GDM1 (cell line): Measurements from ENCODE around the gene NXPE4.
"Not testable (repeated sequence)": the region's sequence is repeated elsewhere in the genome, so short reads cannot be mapped to it uniquely, and the experiment has no call there.

Experiments used
- DNase-seq: peaks from one replicate; lab custom pipeline; 2025; lab: John Stamatoyannopoulos, UW

The NXPE4 gene

DNA sequence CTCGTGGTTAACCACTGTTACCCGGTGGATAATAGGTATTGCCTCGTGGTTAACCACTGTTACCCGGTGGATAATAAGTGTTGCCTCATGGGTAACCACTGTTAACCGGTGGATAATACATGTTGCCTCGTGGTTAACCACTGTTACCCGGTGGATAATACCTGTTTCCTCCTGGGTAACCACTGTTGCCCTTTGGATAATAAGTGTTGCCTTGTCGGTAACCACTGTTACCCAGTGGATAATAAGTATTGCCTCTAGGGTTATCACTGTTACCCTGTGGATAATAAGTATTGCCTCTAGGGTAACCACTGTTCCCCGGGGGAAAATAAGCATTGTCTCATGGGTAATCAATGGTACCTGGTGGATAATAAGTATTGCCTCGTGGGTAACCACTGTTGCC is 15.0 kb upstream of the NXPE4 start:
- DNase-seq = no peak

DNA sequence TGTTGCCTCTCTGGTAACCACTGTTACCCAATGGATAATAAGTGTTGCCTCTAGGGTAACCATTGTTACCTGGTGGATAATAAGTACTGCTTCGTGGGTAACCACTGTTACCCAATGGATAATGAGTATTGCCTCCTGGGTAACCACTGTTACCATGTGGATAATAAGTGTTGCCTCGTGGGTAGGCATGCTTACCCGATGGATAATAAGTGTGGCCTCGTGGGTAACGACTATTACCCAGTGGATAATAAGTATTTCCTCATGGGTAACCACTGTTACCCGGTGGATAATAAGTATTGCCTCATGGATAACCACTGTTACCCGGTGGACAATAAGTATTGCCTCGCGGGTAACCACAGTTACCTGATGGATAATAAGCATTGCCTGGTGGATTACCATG is 13.8 kb upstream of the NXPE4 start:
- no peak for DNase-seq

DNA sequence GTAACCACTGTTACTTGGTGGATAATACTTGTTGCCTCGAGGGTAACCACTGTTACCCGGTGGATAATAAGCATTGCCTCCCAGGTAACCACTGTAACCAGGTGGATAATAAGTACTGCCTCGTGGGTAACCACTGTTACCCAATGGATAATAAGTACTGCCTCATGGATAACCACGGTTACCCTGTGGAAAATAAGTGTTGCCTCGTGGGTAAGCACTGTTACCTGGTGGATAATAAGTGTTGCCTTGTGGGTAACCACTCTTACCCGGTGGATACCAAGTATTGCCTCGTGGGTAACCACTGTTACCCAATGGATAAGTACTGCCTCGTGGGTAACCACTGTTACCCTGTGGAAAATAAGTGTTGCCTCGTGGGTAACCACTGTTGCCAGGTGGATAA is 13.0 kb upstream of the NXPE4 start:
- not testable (repeated sequence) for DNase-seq

DNA sequence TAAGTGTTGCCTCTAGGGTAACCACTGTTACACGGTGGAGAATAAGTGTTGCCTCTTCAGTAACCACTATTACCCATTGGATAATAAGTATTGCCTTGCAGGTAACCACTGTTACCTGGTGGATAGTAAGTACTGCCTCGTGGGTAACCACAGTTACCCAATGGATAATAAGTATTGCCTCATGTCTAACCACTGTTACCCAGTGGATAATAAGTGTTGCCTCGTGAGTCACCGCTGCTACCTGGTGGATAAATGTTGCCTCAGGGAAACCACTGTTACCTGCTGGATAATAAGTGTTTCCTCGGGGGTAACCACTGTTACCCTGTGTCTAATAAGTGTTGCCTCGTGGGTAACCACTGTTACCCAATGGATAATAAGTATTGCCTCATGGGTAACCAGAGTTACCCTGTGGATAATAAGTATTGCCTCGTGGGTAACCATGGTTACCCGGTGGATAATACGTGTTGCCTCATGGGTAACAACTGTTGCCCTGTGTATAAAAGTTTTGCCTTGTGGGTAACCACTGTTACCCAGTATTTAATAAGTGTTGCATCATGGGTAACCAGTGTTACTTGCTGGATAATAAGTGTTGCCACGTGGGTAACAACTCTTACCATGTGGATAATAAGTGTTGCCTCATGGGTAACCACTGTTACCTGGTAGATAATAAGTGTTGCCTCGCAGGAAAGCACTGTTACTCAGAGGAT is 12.3 kb upstream of the NXPE4 start:
- no peak for DNase-seq

DNA sequence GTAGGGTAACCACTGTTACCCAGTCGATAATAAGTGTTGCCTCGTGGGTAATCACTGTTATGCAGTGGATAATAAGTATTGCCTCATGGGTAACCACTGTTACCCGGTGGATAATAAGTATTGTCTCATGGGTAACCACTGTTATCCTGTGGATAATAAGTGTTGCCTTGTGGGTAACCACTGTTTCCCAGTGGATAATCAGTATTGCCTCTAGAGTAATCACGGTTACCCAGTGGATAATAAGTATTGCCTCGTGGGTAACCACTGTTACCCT is 11.2 kb upstream of the NXPE4 start:
- DNase-seq = not testable (repeated sequence)

DNA sequence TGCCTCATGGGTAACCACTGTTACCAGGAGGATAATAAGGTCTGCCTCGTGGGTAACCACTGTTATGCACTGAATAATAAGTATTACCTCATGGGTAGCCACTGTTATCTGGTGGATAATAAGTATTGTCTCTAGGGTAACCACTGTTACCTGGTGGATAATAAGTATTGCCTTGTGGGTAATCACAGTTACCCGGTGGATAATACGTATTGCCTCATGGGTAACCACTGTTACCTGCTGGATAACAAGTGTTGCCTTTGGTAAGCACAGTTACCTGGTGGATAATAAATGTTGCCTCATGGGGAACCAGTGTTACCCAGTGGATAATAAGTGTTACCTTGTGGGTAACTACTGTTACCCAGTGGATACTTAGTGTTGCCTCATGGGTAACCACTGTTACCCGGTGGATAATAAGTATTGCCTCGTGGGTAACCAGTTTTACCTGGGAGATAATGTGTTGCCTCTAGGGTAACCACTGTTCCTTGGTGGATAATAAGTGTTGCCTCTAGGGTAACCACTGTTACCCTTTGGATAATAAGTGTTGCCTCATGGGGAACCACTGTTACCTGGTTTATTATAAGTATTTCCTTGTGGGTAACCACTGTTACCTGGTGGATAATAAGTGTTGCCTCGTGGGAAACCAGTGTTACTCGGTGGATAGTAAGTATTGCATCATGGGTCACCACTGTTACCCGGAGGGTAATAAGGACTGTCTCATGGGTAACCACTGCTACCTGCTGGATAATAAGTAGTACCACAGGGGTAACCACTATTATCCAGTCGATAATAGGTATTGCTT is 10.6 kb upstream of the NXPE4 start:
- no peak for DNase-seq

DNA sequence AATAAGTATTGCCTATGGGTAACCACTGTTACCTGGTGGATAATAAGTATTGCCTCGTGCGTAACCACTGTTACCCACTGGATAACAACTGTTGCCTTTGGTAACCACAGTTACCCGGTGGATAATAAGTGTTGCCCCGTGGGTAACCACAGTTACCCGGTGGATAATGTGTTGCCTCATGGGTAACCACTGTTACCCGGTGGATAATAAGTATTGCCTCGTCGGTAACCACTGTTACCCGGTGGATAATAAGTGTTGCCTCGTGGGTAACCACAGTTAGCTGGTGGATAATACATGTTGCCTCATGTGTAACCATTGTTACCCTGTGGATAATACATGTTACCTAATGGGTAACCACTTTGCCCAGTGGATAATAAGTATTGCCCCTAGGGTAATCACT is 9.8 kb upstream of the NXPE4 start:
- no peak for DNase-seq

DNA sequence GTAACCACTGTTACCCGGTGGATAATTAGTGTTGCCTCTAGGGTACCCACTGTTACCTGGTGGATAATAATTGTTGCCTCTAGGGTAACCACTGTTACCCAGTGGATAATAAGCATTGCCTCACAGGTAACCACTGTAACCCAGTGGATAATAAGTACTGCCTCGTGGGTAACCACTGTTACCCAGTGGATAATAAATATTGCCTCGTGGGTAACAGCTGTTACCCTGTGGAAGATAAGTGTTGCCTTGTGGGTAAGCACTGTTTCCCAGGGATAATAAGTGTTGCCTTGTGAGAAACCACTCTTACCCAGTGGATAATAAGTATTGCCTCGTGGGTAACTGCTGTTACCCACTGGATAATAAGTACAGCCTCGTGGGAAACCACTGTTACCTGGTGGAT is 9.3 kb upstream of the NXPE4 start:
- DNase-seq = no peak

DNA sequence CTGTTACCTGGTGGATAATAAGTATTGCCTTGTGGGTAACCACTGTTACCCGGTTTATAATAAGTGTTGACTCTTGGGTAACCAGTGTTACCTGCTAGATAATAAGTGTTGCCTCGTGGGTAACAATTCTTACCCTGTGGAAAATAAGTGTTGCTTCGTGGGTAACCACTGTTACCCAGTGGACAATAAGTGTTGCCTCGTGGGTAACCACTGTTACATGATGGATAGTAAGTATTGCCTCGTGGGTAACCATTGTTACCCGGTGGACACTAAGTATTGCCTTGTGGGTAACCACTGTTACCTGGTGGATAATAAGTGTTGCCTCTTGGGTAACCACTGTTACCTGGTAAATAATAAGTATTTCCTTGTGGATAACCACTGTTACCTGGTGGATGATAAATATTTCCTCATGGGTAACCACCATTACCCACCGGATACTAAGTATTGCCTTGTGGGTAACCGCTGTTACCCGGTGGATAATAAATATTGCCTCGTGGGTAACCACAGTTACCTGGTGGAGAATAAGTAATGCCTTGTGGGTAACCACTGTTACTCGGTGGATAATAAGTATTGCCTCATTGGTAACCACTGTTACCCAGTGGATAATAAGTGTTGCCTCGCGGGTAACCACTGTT is 8.7 kb upstream of the NXPE4 start:
- no peak for DNase-seq

DNA sequence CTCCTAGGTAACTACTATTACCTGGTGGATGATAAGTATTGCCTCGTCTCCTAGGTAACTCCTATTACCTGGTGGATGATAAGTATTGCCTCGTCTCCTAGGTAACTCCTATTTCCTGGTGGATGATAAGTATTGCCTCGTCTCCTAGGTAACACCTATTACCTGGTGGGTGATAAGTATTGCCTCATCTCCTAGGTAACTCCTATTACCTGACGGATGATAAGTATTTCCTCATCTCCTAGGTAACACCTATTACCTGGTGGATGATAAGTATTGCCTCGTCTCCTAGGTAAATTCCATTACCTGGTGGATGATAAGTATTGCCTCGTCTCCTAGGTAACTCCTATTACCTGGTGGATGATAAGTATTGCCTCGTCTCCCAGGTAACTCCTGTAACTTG is 7.6 kb upstream of the NXPE4 start:
- not testable (repeated sequence) for DNase-seq

DNA sequence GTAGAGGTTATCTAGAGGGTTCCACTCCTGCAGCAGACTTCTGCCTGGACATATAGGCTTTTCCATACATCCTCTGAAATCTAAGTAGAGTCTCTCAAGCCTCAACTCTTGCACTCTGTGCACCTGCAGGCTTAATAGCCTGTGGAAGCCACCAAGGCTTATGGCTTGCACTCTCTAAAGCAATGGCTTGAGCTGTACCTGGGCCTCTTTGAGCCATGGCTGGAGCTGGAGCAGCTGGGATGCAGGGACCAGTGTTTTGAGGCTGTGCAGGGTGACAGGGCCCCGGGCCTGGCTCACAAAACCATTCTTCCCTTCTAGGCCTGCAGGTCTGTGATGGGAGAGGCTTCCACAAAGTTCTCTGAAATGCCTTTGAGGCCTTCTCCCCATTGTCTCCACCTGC is 2.9 kb upstream of the NXPE4 start:
- no peak for DNase-seq

DNA sequence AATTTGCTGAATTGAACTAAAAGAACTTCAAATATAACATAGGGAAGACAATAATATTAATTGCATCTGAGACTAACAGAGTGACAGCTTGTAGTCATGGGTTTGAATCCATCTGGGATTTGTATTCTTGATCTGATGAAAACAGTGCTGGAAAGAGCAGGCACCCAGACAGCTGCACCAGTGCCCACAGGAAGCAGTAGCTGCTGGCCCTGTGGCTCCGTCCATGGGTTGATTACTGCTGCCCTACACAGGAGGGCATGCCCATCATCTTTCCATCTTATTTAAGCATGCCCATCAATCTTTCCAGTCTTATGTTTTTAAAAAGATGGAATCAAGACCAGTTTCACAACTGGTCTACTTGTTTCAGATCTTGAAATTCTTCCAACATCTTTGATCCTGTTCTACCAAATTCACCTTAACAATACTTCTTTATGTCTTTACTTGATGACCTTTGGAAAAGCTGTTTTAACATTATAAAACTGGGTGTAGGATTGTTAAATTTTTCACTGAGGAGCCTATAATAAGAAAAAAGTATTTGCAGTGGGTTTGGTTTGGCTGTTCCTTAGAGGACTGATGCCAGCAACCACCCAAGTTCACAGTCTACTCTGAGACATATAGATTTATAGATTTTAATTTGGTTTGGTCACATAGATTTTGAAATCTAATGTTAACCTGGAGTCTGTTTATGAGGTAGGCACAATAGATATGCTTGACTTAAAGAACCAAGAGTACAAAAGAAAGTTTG is 761 bp upstream of the NXPE4 start:
- no peak for DNase-seq

DNA sequence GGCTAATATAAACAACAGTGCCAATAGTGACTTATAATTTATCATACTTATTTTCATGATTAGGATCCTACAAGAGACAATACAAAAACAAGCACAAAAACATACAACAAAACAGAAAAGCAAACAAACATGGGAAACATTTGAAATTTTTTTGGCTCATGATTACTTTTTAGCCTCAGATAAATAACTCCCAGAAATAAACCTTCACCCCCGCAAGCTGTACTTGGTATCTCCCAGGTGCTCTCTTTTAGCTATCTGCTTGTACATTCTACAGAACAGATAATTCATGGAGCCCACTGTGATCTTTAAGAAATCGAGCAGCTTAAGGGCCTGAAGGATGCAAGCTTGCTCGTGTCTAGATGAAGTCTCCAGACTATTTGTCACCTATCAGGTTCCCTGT is 883 bp downstream of the NXPE4 start:
- DNase-seq = no peak

DNA sequence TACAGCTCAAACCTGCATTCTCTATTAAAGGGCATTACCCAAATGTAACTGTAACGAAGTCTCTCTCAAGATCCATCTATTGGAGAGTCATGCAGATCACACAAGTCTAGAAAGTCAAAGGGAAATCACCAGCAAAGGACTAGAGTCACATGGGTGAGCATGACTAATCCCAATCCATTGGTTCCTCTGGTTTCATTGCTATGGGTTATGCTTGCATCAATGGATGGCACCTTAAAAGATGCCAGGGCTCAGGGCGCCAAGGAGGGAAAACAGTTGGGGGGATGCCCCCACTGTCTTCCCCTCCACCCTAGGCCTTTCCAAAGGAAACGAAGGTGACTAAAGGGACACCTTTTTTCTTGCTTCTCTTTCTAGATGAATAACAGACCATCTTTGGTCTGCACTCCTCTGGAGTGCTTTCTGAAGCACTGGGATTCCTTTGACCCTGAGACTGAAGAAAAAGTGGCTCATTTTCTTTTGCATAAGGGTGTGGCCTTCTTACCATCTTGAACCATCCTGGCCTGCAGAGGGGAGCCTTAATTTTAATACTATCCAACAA is 8.1 kb downstream of the NXPE4 start:
- DNase-seq = no peak

DNA sequence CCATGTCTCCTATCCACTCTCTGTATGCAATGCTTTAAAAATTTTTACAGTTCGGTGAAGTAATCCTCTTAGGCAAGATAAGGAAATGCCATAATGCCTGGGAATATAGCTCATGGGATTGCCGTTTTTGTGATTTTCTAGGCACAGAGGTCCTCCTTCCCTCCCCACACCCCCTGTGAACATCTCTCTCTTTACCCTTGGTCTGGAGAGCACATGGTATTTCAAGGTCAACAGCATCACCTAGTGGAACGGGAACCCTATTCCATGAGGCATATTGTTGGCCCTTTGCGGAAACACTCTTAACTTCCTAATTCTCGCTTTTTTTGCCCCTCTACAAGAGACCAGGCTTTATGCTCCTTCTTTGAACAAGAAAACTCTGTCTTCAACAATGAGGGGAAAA is 8.8 kb downstream of the NXPE4 start:
- no peak for DNase-seq

DNA sequence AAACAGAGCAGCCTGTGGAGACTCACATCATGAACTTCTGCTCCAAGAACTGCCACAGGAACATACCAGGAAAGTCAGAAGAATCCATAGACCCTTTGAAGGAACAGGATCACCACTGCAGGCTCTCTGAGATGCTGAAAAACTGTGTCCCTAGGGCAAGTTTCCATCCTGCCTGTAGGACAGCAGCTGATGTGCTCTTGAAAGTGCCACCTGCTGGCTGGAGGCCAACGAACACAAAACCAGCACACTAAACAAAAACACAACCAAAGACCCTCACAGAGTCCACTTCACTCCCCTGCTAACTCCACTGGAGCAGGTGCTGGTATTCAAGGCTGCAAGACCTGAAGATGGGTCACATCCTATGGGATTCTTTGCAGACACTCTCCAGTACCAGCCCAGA is 23.9 kb downstream of the NXPE4 start:
- DNase-seq = no peak

DNA sequence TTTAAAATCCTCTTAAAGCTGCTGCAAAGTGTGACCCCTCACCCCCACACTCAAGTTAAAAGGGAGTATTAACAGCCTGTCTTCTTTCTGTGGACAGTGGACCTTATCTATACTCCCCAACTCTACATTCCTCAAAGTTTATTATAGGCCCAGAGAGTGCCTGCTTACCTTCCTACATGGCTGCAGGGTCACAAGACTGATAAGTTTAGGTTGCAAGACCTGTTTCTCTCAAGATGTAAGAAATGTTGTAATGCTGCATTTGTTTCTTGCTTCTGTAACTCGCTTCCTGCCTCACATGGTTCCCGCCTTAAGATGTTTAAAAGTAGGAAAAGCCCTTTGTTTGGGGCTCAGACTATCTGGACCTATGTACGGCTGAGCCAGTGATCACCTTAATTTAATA is 25.8 kb downstream of the NXPE4 start:
- no peak for DNase-seq

DNA sequence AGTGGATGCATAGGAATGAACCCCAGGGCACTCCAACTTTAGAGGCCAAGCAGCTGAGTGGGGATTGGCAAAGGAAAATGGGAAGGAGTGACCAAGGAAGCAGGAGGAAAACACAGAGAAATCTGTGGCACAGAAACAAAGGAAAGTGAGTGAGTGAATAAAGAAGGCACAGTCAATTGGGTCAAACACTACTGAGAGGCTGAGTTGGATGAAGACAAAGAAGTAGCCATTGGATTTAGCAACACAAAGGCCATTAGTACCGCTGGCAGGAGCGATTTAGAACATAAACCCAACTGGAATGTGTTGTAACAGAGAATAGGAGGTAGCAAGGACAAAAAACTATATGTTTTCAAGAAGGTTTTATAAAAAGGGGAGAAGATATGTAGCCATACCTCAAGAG is 29.3 kb downstream of the NXPE4 start:
- DNase-seq = no peak

DNA sequence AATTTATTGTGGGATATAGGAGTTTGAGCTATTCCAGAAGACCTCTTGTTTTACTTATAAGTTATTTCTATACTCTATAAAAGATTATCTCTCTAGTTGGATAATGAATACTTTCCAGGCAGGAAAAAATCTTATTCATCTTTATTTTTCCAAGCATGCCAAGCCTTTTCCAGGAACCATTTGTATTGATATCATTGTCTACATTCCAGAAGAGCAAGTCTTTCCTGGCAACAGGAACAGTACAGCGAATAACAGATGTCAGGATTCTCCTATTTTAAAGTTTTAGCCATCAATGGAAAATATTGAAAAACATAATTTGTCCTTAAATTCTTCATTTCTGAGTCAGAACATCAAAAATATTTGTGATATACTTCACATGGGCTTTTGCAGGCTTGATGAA is 30.8 kb downstream of the NXPE4 start:
- DNase-seq = no peak

DNA sequence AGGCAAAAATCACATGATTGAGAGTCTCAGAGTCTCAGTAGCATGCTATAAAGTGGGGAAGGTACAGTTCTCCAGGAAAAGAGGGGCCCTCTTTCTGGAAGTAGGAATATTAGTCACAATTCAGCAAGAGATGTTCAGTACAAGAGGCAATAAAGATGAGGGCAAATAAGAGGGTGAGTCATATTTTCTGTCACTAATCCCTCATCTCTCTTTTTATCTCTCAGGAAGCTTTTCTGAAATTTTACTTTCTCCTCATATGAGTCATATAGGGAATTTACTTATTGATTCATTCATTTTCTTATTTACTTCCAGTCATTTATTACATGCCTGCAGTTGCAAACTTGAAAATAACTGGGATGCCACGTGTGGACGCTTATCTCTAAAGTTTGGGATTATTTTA is 32.5 kb downstream of the NXPE4 start:
- no peak for DNase-seq

DNA sequence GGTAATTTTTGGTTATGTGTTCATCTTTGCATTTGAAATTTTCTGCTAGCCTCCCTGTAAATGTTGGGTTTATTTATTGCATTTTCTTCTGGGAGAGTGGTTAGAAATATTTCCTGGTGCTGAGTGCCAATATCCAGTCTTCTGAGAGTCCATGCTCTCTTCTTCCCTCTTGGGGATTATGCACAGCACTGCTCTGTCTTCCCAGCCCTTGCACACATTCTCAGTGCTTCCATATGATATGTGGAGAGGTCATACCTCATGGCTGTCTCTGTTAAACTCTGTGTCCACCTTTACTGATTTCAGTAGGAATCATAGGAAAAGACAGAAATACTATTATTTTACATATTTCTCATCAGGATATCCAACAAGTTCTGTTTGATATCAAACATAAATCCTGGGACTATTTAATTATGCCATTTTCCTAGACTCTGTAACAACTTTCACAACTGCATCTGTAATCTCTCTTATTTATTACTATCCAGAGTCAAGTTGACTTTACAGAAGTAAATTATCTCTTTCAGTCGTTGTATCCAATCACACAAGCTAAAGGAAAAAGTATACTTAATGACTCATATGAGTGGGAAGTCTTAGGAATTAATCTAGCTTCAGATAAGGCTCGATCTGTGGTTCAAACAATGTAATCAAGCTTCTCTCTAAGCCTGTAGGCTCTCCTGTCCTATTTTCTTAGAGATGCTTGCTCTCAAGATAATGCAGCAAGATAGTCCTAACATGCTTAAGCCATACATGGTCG is 33.2 kb downstream of the NXPE4 start:
- DNase-seq = no peak
